ENCODE measurements around the gene C16orf96.

Gene C16orf96

GRCh38 chr16:4525634-4526277 is 30.4 kb upstream of the C16orf96 start:
- DNase-seq = no peak

GRCh38 chr16:4529085-4530060 is 26.8 kb upstream of the C16orf96 start:
- no peak for DNase-seq

- no peak for DNase-seq
Observed at GRCh38 chr16:4531811-4532210, 24.3 kb upstream of the C16orf96 start.

GRCh38 chr16:4532238-4532637 is 23.9 kb upstream of the C16orf96 start:
- no peak for DNase-seq

- DNase-seq = no peak
Observed at GRCh38 chr16:4533490-4533889, 22.6 kb upstream of the C16orf96 start.

GRCh38 chr16:4534151-4534790 is 21.9 kb upstream of the C16orf96 start:
- no peak for DNase-seq

- DNase-seq = peak; percentile 40
Observed at GRCh38 chr16:4535627-4536108, 20.5 kb upstream of the C16orf96 start.

GRCh38 chr16:4536391-4537106 is 19.6 kb upstream of the C16orf96 start:
- no peak for DNase-seq

GRCh38 chr16:4537376-4538343 is 18.5 kb upstream of the C16orf96 start:
- DNase-seq = no peak

GRCh38 chr16:4538350-4539235 is 17.5 kb upstream of the C16orf96 start, which contains the start of gene CDIP1:
TSS of gene CDIP1 (minus strand) at chr16:4538773. CDS start at chr16:4514130, 24,643 bp downstream.
- peak; percentile 96 for DNase-seq

- no peak for DNase-seq
Observed at GRCh38 chr16:4539716-4540284, 16.3 kb upstream of the C16orf96 start.

- no peak for DNase-seq
Observed at GRCh38 chr16:4544473-4544872, 11.7 kb upstream of the C16orf96 start.

- DNase-seq = no peak
Observed at GRCh38 chr16:4548124-4548523, 8.0 kb upstream of the C16orf96 start.

GRCh38 chr16:4550591-4550990 is 5.5 kb upstream of the C16orf96 start:
- no peak for DNase-seq

- DNase-seq = no peak
Observed at GRCh38 chr16:4552541-4552940, 3.6 kb upstream of the C16orf96 start.

GRCh38 chr16:4556580-4556979 is 440 bp downstream of the C16orf96 start:
- no peak for DNase-seq

GRCh38 chr16:4557973-4558372 is 1.8 kb downstream of the C16orf96 start:
- no peak for DNase-seq

- no peak for DNase-seq
Observed at GRCh38 chr16:4561596-4561995, 5.5 kb downstream of the C16orf96 start.

- DNase-seq = no peak
Observed at GRCh38 chr16:4564661-4565267, 8.6 kb downstream of the C16orf96 start.

- DNase-seq = no peak
Observed at GRCh38 chr16:4566144-4566543, 10.0 kb downstream of the C16orf96 start.

Measured in activated naive CD4-positive, alpha-beta T cell treated with Interleukin-2 at 50 U/mL for 16 hours (primary cell).